Mesenchymal stem cell (in vitro differentiated cells and primary cell): ENCODE measurements around the gene ESR1.
A peak's percentile ranks its signal among the peaks of the same experiment; 100 is the strongest.

Source experiments
- DNase-seq: peaks from one replicate; pipeline ENCODE4 v3.0.0-alpha.2; 2013
- H2AFZ ChIP-seq: one replicate; pipeline ENCODE4 v1.6.1; 2013; ENCODE audit warnings: low read depth, mild to moderate bottlenecking, control low read depth, inconsistent platforms, low read length, moderate library complexity
- H2AK5ac ChIP-seq: 2 replicates; pipeline ENCODE4 v1.6.1; 2013; ENCODE audit warnings: low read length, moderate library complexity, mild to moderate bottlenecking, inconsistent platforms; ENCODE audit not compliant: severe bottlenecking
- H2BK120ac ChIP-seq: one replicate; pipeline ENCODE4 v1.6.1; 2013; ENCODE audit warnings: low read depth, mild to moderate bottlenecking, inconsistent platforms, low read length, moderate library complexity
- H2BK12ac ChIP-seq, 2 experiments: one replicate each; pipeline ENCODE4 v1.6.1; 2013; ENCODE audit warnings: inconsistent platforms in 2 of 2, low read length in 2 of 2, mild to moderate bottlenecking in 2 of 2, moderate library complexity in 2 of 2, control low read depth in 1 of 2
- H2BK15ac ChIP-seq: one replicate; pipeline ENCODE4 v1.6.1; 2013; ENCODE audit warnings: mild to moderate bottlenecking, low read depth, inconsistent platforms; ENCODE audit not compliant: poor library complexity, severe bottlenecking
- H2BK5ac ChIP-seq: 2 replicates; pipeline ENCODE4 v1.6.1; 2013; ENCODE audit warnings: low read depth, mild to moderate bottlenecking, low read length, control low read depth, inconsistent platforms; ENCODE audit not compliant: poor library complexity, severe bottlenecking
- H3K14ac ChIP-seq, 2 experiments: one replicate each; pipeline ENCODE4 v1.6.1; 2013; ENCODE audit warnings: inconsistent platforms in 2 of 2, low read length in 2 of 2, control low read depth in 1 of 2, mild to moderate bottlenecking in 1 of 2, moderate library complexity in 1 of 2
- H3K18ac ChIP-seq, 2 experiments: one replicate each; pipeline ENCODE4 v1.6.1; 2013; ENCODE audit warnings: inconsistent platforms in 2 of 2, low read length in 2 of 2, control low read depth in 1 of 2, low read depth in 1 of 2, mild to moderate bottlenecking in 1 of 2
- H3K23ac ChIP-seq, 2 experiments: one replicate each; pipeline ENCODE4 v1.6.1; 2013; ENCODE audit warnings: inconsistent platforms in 2 of 2, low read length in 2 of 2, mild to moderate bottlenecking in 2 of 2, moderate library complexity in 2 of 2, control low read depth in 1 of 2
- H3K27ac ChIP-seq: 2 replicates; pipeline ENCODE4 v1.5.1; 2013; ENCODE audit warnings: mild to moderate bottlenecking, moderate library complexity, low read length, control low read depth, inconsistent platforms; ENCODE audit not compliant: poor library complexity, severe bottlenecking
- H3K27me3 ChIP-seq, 2 experiments: 2 replicates each; pipeline versions ENCODE4 v1.6.1 to v1.7.0; 2013; ENCODE audit warnings: low read length in 2 of 2, mild to moderate bottlenecking in 2 of 2, moderate library complexity in 2 of 2, control low read depth in 1 of 2, inconsistent platforms in 1 of 2; ENCODE audit not compliant: control insufficient read depth in 1 of 2, insufficient read depth in 1 of 2
- H3K36me3 ChIP-seq, 2 experiments: 2 replicates each; pipeline versions ENCODE4 v1.6.1 to v1.7.0; 2013; ENCODE audit warnings: low read length in 2 of 2, control low read depth in 1 of 2, inconsistent platforms in 1 of 2, low read depth in 1 of 2, mild to moderate bottlenecking in 1 of 2; ENCODE audit not compliant: insufficient read depth in 2 of 2, control insufficient read depth in 1 of 2
- H3K4ac ChIP-seq, 2 experiments: one replicate each; pipeline ENCODE4 v1.6.1; 2013; ENCODE audit warnings: inconsistent platforms in 2 of 2, low read length in 2 of 2, mild to moderate bottlenecking in 2 of 2, moderate library complexity in 2 of 2, control low read depth in 1 of 2, low read depth in 1 of 2
- H3K4me1 ChIP-seq: 2 replicates; pipeline ENCODE4 v1.6.1; 2013; ENCODE audit warnings: low read depth, low read length, control low read depth; ENCODE audit not compliant: control insufficient read depth, insufficient read depth
- H3K4me2 ChIP-seq: 2 replicates; pipeline ENCODE4 v1.6.1; 2013; ENCODE audit warnings: low read length, mild to moderate bottlenecking, inconsistent platforms; ENCODE audit not compliant: poor library complexity, severe bottlenecking
- H3K4me3 ChIP-seq, 2 experiments: 2 replicates each; pipeline versions ENCODE4 v1.5.1 to v1.7.0; 2013; ENCODE audit warnings: low read length in 2 of 2, mild to moderate bottlenecking in 2 of 2, control low read depth in 1 of 2, low read depth in 1 of 2; ENCODE audit not compliant: insufficient read depth in 1 of 2
- H3K79me1 ChIP-seq: replicated peaks from 2 replicates; pipeline ENCODE4 v1.6.1; 2013; ENCODE audit warnings: mild to moderate bottlenecking, control low read depth, low read length, inconsistent platforms; ENCODE audit not compliant: poor library complexity, severe bottlenecking
- H3K9ac ChIP-seq: 2 replicates; pipeline ENCODE4 v1.7.0; 2013; ENCODE audit warnings: mild to moderate bottlenecking, low read length, moderate library complexity
- H3K9me3 ChIP-seq: 2 replicates; pipeline ENCODE4 v1.7.0; 2013; ENCODE audit warnings: mild to moderate bottlenecking, low read length; ENCODE audit not compliant: control insufficient read depth
- H4K8ac ChIP-seq: one replicate; pipeline ENCODE4 v1.6.1; 2013; ENCODE audit warnings: inconsistent platforms, mild to moderate bottlenecking, low read length, moderate library complexity
- H4K91ac ChIP-seq: one replicate; pipeline ENCODE4 v1.6.1; 2013; ENCODE audit warnings: mild to moderate bottlenecking, low read length, inconsistent platforms
- WGBS: methylation state at CpG from one replicate; pipeline ENCODE4 v1.1.7; 2013; ENCODE audit warnings: mixed read lengths; 5-methylcytosine and 5-hydroxymethylcytosine counted together

ESR1 gene

DNA sequence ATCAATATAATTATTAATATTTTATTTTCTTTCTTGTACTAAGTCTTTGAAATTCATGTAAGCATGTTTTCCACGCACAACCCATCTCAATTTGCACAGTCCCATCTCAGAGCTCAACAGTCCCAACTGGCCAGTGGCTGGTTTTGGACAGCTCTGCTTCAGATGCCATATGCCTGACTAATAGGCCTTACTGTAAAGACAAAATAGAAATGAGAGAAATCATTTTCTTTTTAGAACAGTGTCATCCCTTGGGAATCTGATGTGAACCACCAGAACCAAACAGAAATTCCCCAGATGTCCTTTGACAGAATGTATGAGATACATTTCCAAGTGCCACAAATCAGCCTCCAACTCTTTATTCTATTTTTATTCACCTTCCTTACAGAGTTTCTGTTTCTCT lies 338.9 kb downstream of the ESR1 start:
- H2BK15ac ChIP-seq: no peak overlapping the region
- no peak overlapping the region for H2BK120ac ChIP-seq
- H2BK5ac ChIP-seq: no peak overlapping the region
- H3K4me3 ChIP-seq: no peak overlapping the region
- peaks cover 4% of the 10 kb centered on the region for H3K4me1 ChIP-seq
- H3K9ac ChIP-seq: no peak overlapping the region
- H2AFZ ChIP-seq: no peak overlapping the region
- H2BK12ac ChIP-seq: no peak overlapping the region
- H3K23ac ChIP-seq: no peak overlapping the region
- H2AK5ac ChIP-seq: no peak overlapping the region
- H3K4ac ChIP-seq: no peak overlapping the region
- 80% methylated on average over 1 of the region's 1 CpG for WGBS
- no peaks in the 10 kb centered on the region for H3K27me3 ChIP-seq
- H3K4me2 ChIP-seq: no peak overlapping the region
- peak; percentile 71 for DNase-seq
- no peak overlapping the region for H3K27ac ChIP-seq
- peaks cover 2% of the 10 kb centered on the region for H3K79me1 ChIP-seq
- no peaks in the 10 kb centered on the region for H3K9me3 ChIP-seq
- H4K8ac ChIP-seq: no peak overlapping the region
- no peak overlapping the region for H4K91ac ChIP-seq
- H3K36me3 ChIP-seq: peaks cover 31 to 75% of the 10 kb centered on the region in 2 experiments
- H3K14ac ChIP-seq: no peak overlapping the region
- H3K18ac ChIP-seq: no peak overlapping the region

GRCh38 chr6:152147269-152147668 lies 339.8 kb downstream of the ESR1 start:
- no peak overlapping the region for H3K9ac ChIP-seq
- no peak overlapping the region for H2BK15ac ChIP-seq
- H4K91ac ChIP-seq: no peak overlapping the region
- H2BK12ac ChIP-seq: no peak overlapping the region
- H2AFZ ChIP-seq: no peak overlapping the region
- 97% methylated on average over 6 of the region's 6 CpGs for WGBS
- no peak overlapping the region for H3K4me3 ChIP-seq
- no peaks in the 10 kb centered on the region for H3K27me3 ChIP-seq
- H3K4me1 ChIP-seq: peaks cover 4% of the 10 kb centered on the region
- peaks cover 2% of the 10 kb centered on the region for H3K79me1 ChIP-seq
- H3K9me3 ChIP-seq: no peaks in the 10 kb centered on the region
- no peak overlapping the region for H3K18ac ChIP-seq
- no peak overlapping the region for H2BK5ac ChIP-seq
- H3K4ac ChIP-seq: no peak overlapping the region
- H3K27ac ChIP-seq: no peak overlapping the region
- H3K36me3 ChIP-seq: peaks cover 32 to 83% of the 10 kb centered on the region in 2 experiments
- no peak overlapping the region for H2BK120ac ChIP-seq
- H3K4me2 ChIP-seq: no peak overlapping the region
- H3K14ac ChIP-seq: no peak overlapping the region
- no peak overlapping the region for H2AK5ac ChIP-seq
- H3K23ac ChIP-seq: no peak overlapping the region
- no peak overlapping the region for H4K8ac ChIP-seq
- DNase-seq: no peak

- peaks cover 30 to 85% of the 10 kb centered on the region in 2 experiments for H3K36me3 ChIP-seq
- peaks cover 1% of the 10 kb centered on the region for H3K79me1 ChIP-seq
- WGBS: 100% methylated on average over 1 of the region's 1 CpG
- no peak overlapping the region for H3K14ac ChIP-seq
- H3K4ac ChIP-seq: no peak overlapping the region
- H2BK15ac ChIP-seq: no peak overlapping the region
- no peak for DNase-seq
- no peak overlapping the region for H2BK120ac ChIP-seq
- H2AFZ ChIP-seq: no peak overlapping the region
- no peak overlapping the region for H3K23ac ChIP-seq
- H3K27me3 ChIP-seq: no peaks in the 10 kb centered on the region
- no peak overlapping the region for H3K18ac ChIP-seq
- no peak overlapping the region for H4K8ac ChIP-seq
- no peaks in the 10 kb centered on the region for H3K9me3 ChIP-seq
- H3K4me1 ChIP-seq: peaks cover 4% of the 10 kb centered on the region
- H2BK5ac ChIP-seq: no peak overlapping the region
- no peak overlapping the region for H3K4me3 ChIP-seq
- H3K9ac ChIP-seq: no peak overlapping the region
- H2BK12ac ChIP-seq: no peak overlapping the region
- H4K91ac ChIP-seq: no peak overlapping the region
- H3K4me2 ChIP-seq: no peak overlapping the region
- H2AK5ac ChIP-seq: no peak overlapping the region
- no peak overlapping the region for H3K27ac ChIP-seq
Measured at GRCh38 chr6:152148412-152148811, 340.9 kb downstream of the ESR1 start.

GRCh38 chr6:152150196-152150595 lies 342.7 kb downstream of the ESR1 start:
- H3K23ac ChIP-seq: no peak overlapping the region
- no peak overlapping the region for H3K14ac ChIP-seq
- no peak overlapping the region for H3K4ac ChIP-seq
- no peak overlapping the region for H2BK12ac ChIP-seq
- no peak overlapping the region for H3K27ac ChIP-seq
- no peak overlapping the region for H3K4me3 ChIP-seq
- no peak overlapping the region for H3K9ac ChIP-seq
- 97% methylated on average over 3 of the region's 3 CpGs for WGBS
- no peak overlapping the region for H2AFZ ChIP-seq
- no peak overlapping the region for H3K4me2 ChIP-seq
- no peaks in the 10 kb centered on the region for H3K9me3 ChIP-seq
- no peaks in the 10 kb centered on the region for H3K27me3 ChIP-seq
- H2AK5ac ChIP-seq: no peak overlapping the region
- no peak overlapping the region for H3K18ac ChIP-seq
- H2BK5ac ChIP-seq: no peak overlapping the region
- no peak overlapping the region for H2BK120ac ChIP-seq
- no peak overlapping the region for H2BK15ac ChIP-seq
- no peaks in the 10 kb centered on the region for H3K79me1 ChIP-seq
- H3K4me1 ChIP-seq: peaks cover 4% of the 10 kb centered on the region
- no peak overlapping the region for H4K8ac ChIP-seq
- H3K36me3 ChIP-seq: peaks cover 25 to 86% of the 10 kb centered on the region in 2 experiments
- no peak for DNase-seq
- H4K91ac ChIP-seq: no peak overlapping the region
